GM18520 (cell line): ENCODE data around the gene GPR63.

Experiments
- ATAC-seq: cut with Tn5 transposase; IDR thresholded peaks from one replicate; pipeline ENCODE4 v1.9.1; 2021; ENCODE audit not compliant: unreplicated experiment

The GPR63 gene

GRCh38 chr6:96837081-96837971, at the start of gene GPR63:
Gene GPR63, minus strand, starts transcription at chr6:96837477. Its CDS starts 37,746 bp downstream, at chr6:96799731.
- ATAC-seq: peak; percentile 85

GRCh38 chr6:96886519-96886918, 49.2 kb upstream of the GPR63 start:
- no peak for ATAC-seq

- peak; percentile 80 for ATAC-seq
Measured at GRCh38 chr6:96885187-96885631, 47.9 kb upstream of the GPR63 start.

GRCh38 chr6:96878143-96878542, 40.9 kb upstream of the GPR63 start:
- no peak for ATAC-seq

GRCh38 chr6:96876886-96877545, 39.7 kb upstream of the GPR63 start:
- ATAC-seq: no peak

GRCh38 chr6:96872976-96873375, 35.7 kb upstream of the GPR63 start:
- no peak for ATAC-seq

GRCh38 chr6:96865055-96865405, 27.8 kb upstream of the GPR63 start:
- ATAC-seq: no peak

- ATAC-seq: no peak
Measured at GRCh38 chr6:96864216-96865054, 27.2 kb upstream of the GPR63 start.

- ATAC-seq: no peak
Measured at GRCh38 chr6:96862560-96862959, 25.3 kb upstream of the GPR63 start.

- no peak for ATAC-seq
Measured at GRCh38 chr6:96861588-96861987, 24.3 kb upstream of the GPR63 start.

- ATAC-seq: no peak
Measured at GRCh38 chr6:96856856-96857255, 19.6 kb upstream of the GPR63 start.

- no peak for ATAC-seq
Measured at GRCh38 chr6:96853083-96853482, 15.8 kb upstream of the GPR63 start.

GRCh38 chr6:96852605-96853004, 15.3 kb upstream of the GPR63 start:
- no peak for ATAC-seq

- no peak for ATAC-seq
Measured at GRCh38 chr6:96851858-96852257, 14.6 kb upstream of the GPR63 start.

GRCh38 chr6:96849615-96850014, 12.3 kb upstream of the GPR63 start:
- no peak for ATAC-seq

GRCh38 chr6:96844530-96844929, 7.3 kb upstream of the GPR63 start:
- no peak for ATAC-seq

GRCh38 chr6:96841345-96841744, 4.1 kb upstream of the GPR63 start:
- ATAC-seq: no peak

GRCh38 chr6:96836631-96837080, 621 bp downstream of the GPR63 start:
- no peak for ATAC-seq

GRCh38 chr6:96834070-96834469, 3.2 kb downstream of the GPR63 start:
- no peak for ATAC-seq

- ATAC-seq: no peak
Measured at GRCh38 chr6:96832780-96833179, 4.5 kb downstream of the GPR63 start.

GRCh38 chr6:96826865-96827264, 10.4 kb downstream of the GPR63 start:
- ATAC-seq: no peak
